ENCODE data around the gene WDR45B. TPM values are rescaled to one million over a fixed set of nuclear protein-coding genes. Genes with fewer than 3 reads are reported as not detected.

Gene WDR45B
- 87.1 to 96.5 TPM (median 89.1 TPM) in 3 replicates for total RNA-seq (2021)
- Bru-seq, nascent RNA: percentile 73 among the genes with signal in this experiment
- long read RNA-seq, experiment 1, transcript WDR45B-205 (10 exons, 2,322 nt): minor isoform, 30 of 454 reads
- long read RNA-seq, experiment 1, transcript WDR45B-201 (10 exons, 2,587 nt): major isoform, 355 of 454 reads
- long read RNA-seq, experiment 1, partial matches to known transcripts: 23 of 454 reads
- long read RNA-seq, experiment 1, other reads (novel, unspliced or antisense): 46 of 454 reads
- long read RNA-seq, experiment 2, transcript WDR45B-201 (10 exons, 2,587 nt): major isoform, 49 of 98 reads
- long read RNA-seq, experiment 2, partial matches to known transcripts: 18 of 98 reads
- long read RNA-seq, experiment 2, other reads (novel, unspliced or antisense): 28 of 98 reads
- long read RNA-seq, experiment 3, transcript WDR45B-201 (10 exons, 2,587 nt): major isoform, 34 of 55 reads
- long read RNA-seq, experiment 3, partial matches to known transcripts: 0 of 55 reads
- long read RNA-seq, experiment 3, other reads (novel, unspliced or antisense): 18 of 55 reads

GRCh38 chr17:82648165-82648668, at the start of gene WDR45B:
Gene WDR45B, minus strand, starts transcription at chr17:82648444. Its CDS starts 104 bp downstream, at chr17:82648340.
- Mint-ChIP-seq H3K27ac (peak within 1 kb of the TSS; percentile 36; the same call in 1 of the 2 replicates), H3K36me3 (peaks cover 11% of the 10 kb centered on the region), H3K27me3 (ENCODE audit: low read depth) (peaks cover 8% of the 10 kb centered on the region), H3K9me3 (no peaks in the 10 kb centered on the region), H3K4me1 (peaks cover 17% of the 10 kb centered on the region), H3K4me3 (peak within 1 kb of the TSS; percentile 83)
- peak; percentile 86 for ATAC-seq
- POLR2A ChIA-PET: interaction anchor here (0.6 kb wide), 1 partner anchor 38 kb away, joined by 3 read pairs; no protein-coding TSS in a partner anchor
- CTCF ChIA-PET: interaction anchor here (1.0 kb wide), 1 partner anchor 68 kb away, joined by 4 read pairs; the partner anchor contains the start of gene FN3KRP
- peak; percentile 86 for DNase-seq (ENCODE audit: low spot score)
- TF ChIP-seq GABPB1 (CRISPR knock-in tag; IDR thresholded peaks at IDR 0.05) (peak; percentile 68; the same call in 1 of the 2 replicates), OVOL2 (CRISPR knock-in tag; IDR thresholded peaks at IDR 0.05; ENCODE audit: borderline replicate concordance) (0 out of 2 replicates have a peak, but pooled peaks have one; percentile 26), KAT7 (CRISPR knock-in tag; IDR thresholded peaks at IDR 0.05; ENCODE audit: borderline replicate concordance) (0 out of 2 replicates have a peak, but pooled peaks have one; percentile 78), PRDM15 (CRISPR knock-in tag; IDR thresholded peaks at IDR 0.05) (no peak), ZNF281 (CRISPR knock-in tag; IDR thresholded peaks at IDR 0.05) (no peak), ZNF232 (CRISPR knock-in tag; IDR thresholded peaks at IDR 0.05) (peak; percentile 71; the same call in 1 of the 2 replicates), ATF1 (CRISPR knock-in tag; IDR thresholded peaks at IDR 0.05) (0 out of 2 replicates have a peak, but pooled peaks have one; percentile 56), ETV6 (CRISPR knock-in tag; IDR thresholded peaks at IDR 0.05) (0 out of 2 replicates have a peak, but pooled peaks have one; percentile 70), NFYB (CRISPR knock-in tag; conservative IDR thresholded peaks at IDR 0.05; ENCODE audit: low read depth) (no peak), ZNF423 (CRISPR knock-in tag; IDR thresholded peaks at IDR 0.05) (no peak), SP1 (CRISPR knock-in tag; conservative IDR thresholded peaks at IDR 0.05) (peak; percentile 67), FOXP1 (CRISPR knock-in tag; IDR thresholded peaks at IDR 0.05; ENCODE audit: borderline replicate concordance) (0 out of 2 replicates have a peak, but pooled peaks have one; percentile 39), TCF7 (CRISPR knock-in tag; IDR thresholded peaks at IDR 0.05; ENCODE audit: low read depth) (no peak), E2F5 (CRISPR knock-in tag; IDR thresholded peaks at IDR 0.05) (peak; percentile 58; the same call in 1 of the 2 replicates), TP53 (CRISPR knock-in tag; IDR thresholded peaks at IDR 0.05) (0 out of 2 replicates have a peak, but pooled peaks have one; percentile 46), ZNF416 (CRISPR knock-in tag; IDR thresholded peaks at IDR 0.05) (0 out of 2 replicates have a peak, but pooled peaks have one; percentile 19), HMGXB4 (CRISPR knock-in tag; IDR thresholded peaks at IDR 0.05) (peak; percentile 83), ZBTB21 (CRISPR knock-in tag; IDR thresholded peaks at IDR 0.05; ENCODE audit: borderline replicate concordance) (0 out of 2 replicates have a peak, but pooled peaks have one; percentile 66)
- TF ChIP-seq, protein P1, sequence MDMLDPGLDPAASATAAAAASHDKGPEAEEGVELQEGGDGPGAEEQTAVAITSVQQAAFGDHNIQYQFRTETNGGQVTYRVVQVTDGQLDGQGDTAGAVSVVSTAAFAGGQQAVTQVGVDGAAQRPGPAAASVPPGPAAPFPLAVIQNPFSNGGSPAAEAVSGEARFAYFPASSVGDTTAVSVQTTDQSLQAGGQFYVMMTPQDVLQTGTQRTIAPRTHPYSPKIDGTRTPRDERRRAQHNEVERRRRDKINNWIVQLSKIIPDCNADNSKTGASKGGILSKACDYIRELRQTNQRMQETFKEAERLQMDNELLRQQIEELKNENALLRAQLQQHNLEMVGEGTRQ (CRISPR knock-in tag; IDR thresholded peaks at IDR 0.05): 0 out of 2 replicates have a peak, but pooled peaks have one; percentile 30
- TF ChIP-seq, protein P2, sequence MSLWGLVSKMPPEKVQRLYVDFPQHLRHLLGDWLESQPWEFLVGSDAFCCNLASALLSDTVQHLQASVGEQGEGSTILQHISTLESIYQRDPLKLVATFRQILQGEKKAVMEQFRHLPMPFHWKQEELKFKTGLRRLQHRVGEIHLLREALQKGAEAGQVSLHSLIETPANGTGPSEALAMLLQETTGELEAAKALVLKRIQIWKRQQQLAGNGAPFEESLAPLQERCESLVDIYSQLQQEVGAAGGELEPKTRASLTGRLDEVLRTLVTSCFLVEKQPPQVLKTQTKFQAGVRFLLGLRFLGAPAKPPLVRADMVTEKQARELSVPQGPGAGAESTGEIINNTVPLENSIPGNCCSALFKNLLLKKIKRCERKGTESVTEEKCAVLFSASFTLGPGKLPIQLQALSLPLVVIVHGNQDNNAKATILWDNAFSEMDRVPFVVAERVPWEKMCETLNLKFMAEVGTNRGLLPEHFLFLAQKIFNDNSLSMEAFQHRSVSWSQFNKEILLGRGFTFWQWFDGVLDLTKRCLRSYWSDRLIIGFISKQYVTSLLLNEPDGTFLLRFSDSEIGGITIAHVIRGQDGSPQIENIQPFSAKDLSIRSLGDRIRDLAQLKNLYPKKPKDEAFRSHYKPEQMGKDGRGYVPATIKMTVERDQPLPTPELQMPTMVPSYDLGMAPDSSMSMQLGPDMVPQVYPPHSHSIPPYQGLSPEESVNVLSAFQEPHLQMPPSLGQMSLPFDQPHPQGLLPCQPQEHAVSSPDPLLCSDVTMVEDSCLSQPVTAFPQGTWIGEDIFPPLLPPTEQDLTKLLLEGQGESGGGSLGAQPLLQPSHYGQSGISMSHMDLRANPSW (CRISPR knock-in tag; conservative IDR thresholded peaks at IDR 0.05; ENCODE audit: low read depth): no peak
- TF ChIP-seq, protein P3, sequence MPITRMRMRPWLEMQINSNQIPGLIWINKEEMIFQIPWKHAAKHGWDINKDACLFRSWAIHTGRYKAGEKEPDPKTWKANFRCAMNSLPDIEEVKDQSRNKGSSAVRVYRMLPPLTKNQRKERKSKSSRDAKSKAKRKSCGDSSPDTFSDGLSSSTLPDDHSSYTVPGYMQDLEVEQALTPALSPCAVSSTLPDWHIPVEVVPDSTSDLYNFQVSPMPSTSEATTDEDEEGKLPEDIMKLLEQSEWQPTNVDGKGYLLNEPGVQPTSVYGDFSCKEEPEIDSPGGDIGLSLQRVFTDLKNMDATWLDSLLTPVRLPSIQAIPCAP (CRISPR knock-in tag; IDR thresholded peaks at IDR 0.05): peak; percentile 57; the same call in 1 of the 2 replicates
